BJ (cell line): Measurements from ENCODE around the gene ZNF598. TPM values are rescaled to one million over a fixed set of nuclear protein-coding genes. Genes with fewer than 3 reads are reported as not detected.

ENCODE experiments used
- CTCF ChIA-PET: fragments of 350-600 bp; formaldehyde crosslinking; extraction: SDS; loops from one replicate; lab custom pipeline; 2021; ENCODE audit warnings: antibody characterized with exemption, inconsistent platforms; lab: Yijun Ruan, JAX
- POLR2A ChIA-PET: fragments of 300-600 bp; sonication (Branson Sonifier 250); formaldehyde crosslinking; extraction: SDS; loops from one replicate; lab custom pipeline; 2021; ENCODE audit warnings: antibody characterized with exemption; lab: Charles Lee
- DNase-seq: peaks from one replicate; pipeline ENCODE4 v3.0.0-alpha.2; 2011; ENCODE audit warnings: low read depth
- H3K27me3 ChIP-seq: 2 replicates; pipeline ENCODE4 v1.6.0; 2011; ENCODE audit warnings: low read length; ENCODE audit not compliant: control insufficient read depth, insufficient read depth
- H3K36me3 ChIP-seq: 2 replicates; pipeline ENCODE4 v1.5.1; 2011; ENCODE audit warnings: low read length; ENCODE audit not compliant: control insufficient read depth, insufficient read depth
- H3K4me3 ChIP-seq: 2 replicates; pipeline ENCODE4 v1.5.1; 2011; ENCODE audit warnings: low read depth, mild to moderate bottlenecking, control low read depth, low read length
- polyA plus RNA-seq: library from polyadenylated mRNA; depleted of rRNA; stranded (reverse); fragments of >200 nt; gene quantifications from 2 replicates; pipeline ENCODE4 v1.2.3, GENCODE V29; 2011
- TF ChIP-seq, protein P1 (sequence below): IDR thresholded peaks from 2 replicates; pipeline ENCODE4 v1.5.1; 2011; ENCODE audit warnings: low read depth, mild to moderate bottlenecking, control low read depth, inconsistent platforms, low read length, moderate library complexity; ENCODE audit not compliant: insufficient read depth

Gene ZNF598
- polyA plus RNA-seq, 1 experiment: 23.0 TPM

DNA sequence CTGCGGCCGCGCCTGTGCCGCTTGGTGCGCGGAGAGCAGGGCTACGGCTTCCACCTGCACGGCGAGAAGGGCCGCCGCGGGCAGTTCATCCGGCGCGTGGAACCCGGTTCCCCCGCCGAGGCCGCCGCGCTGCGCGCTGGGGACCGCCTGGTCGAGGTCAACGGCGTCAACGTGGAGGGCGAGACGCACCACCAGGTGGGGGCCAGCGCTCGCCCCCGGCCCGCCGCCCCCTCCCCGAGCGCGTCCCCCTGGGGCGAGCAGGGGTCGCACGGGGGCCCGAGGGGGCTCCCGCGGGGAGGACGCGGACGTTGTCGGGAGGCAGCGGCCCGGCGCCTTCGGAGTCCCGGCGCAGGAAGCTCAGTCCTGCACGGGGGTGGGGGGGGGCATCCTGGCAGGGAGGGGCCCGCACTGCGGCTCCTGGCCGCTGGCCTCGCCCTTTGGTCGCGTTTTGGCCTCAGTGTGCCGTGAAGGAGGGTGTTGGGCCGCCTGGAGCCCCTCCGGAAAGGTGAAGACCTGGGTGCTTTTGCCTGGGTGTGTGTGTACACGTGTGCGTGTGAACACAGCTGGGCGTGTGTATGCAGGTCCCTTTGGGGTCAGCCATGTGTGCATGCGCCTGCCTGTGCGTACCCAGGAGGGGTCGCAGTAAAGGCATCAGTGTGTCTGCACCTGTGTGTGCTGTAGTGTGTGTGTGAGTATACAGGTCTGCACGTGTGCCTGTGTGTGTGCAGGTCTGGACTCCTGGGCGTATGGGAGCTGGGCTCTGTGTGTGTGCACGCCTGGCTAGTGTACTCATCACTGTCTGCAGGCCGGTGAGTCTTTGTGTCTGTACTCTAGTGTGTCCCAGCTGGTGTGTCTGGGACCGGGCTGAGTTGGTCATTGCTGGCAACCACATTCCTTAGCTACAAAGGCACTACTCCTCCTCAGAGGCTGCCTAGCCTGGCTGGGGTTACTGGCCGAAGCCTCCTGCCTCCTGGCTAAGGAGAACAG, 17.7 kb upstream of the ZNF598 start:
- TF ChIP-seq, protein P1, sequence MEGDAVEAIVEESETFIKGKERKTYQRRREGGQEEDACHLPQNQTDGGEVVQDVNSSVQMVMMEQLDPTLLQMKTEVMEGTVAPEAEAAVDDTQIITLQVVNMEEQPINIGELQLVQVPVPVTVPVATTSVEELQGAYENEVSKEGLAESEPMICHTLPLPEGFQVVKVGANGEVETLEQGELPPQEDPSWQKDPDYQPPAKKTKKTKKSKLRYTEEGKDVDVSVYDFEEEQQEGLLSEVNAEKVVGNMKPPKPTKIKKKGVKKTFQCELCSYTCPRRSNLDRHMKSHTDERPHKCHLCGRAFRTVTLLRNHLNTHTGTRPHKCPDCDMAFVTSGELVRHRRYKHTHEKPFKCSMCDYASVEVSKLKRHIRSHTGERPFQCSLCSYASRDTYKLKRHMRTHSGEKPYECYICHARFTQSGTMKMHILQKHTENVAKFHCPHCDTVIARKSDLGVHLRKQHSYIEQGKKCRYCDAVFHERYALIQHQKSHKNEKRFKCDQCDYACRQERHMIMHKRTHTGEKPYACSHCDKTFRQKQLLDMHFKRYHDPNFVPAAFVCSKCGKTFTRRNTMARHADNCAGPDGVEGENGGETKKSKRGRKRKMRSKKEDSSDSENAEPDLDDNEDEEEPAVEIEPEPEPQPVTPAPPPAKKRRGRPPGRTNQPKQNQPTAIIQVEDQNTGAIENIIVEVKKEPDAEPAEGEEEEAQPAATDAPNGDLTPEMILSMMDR: 0 out of 2 replicates have a peak, but pooled peaks have one; percentile 17
- Histone ChIP-seq H3K4me3 (peak overlapping the region; percentile 62), H3K27me3 (no peaks in the 10 kb centered on the region), H3K36me3 (peaks cover 12% of the 10 kb centered on the region)
- ChIA-PET CTCF (interaction anchor here (0.9 to 2.2 kb wide), 5 partner anchors 8 to 113 kb away, joined by 3 to 10 read pairs (median 4); partner anchors contain the start of genes NTHL1 and TSC2), POLR2A (interaction anchor here (0.6 kb wide), 1 partner anchor 14 kb away, joined by 8 read pairs; no protein-coding TSS in a partner anchor)
- DNase-seq: no peak

GRCh38 chr16:2026461-2027023, 16.9 kb upstream of the ZNF598 start, which contains the start of gene NHERF2:
Gene NHERF2 (plus strand): TSS chr16:2026902. CDS start chr16:2027006, 104 bp downstream.
- no peaks in the 10 kb centered on the region for H3K27me3 ChIP-seq
- H3K4me3 ChIP-seq: peak within 1 kb of the TSS; percentile 62
- CTCF ChIA-PET: interaction anchor here (1.9 to 2.2 kb wide), 2 partner anchors 9 to 21 kb away, joined by 9 to 10 read pairs; partner anchors contain the start of genes NTHL1 and TSC2
- DNase-seq: no peak
- H3K36me3 ChIP-seq: peaks cover 12% of the 10 kb centered on the region
- POLR2A ChIA-PET: no interaction called here
- TF ChIP-seq, protein P1: no peak

- no peaks in the 10 kb centered on the region for H3K27me3 ChIP-seq
- H3K36me3 ChIP-seq: peaks cover 10% of the 10 kb centered on the region
- DNase-seq: no peak
- TF ChIP-seq, protein P1: no peak
- ChIA-PET POLR2A (no interaction called here), CTCF (interaction anchor here (2.0 to 4.2 kb wide), 3 partner anchors 10 to 114 kb away, joined by 10 to 34 read pairs (median 11); no protein-coding TSS in a partner anchor)
- peak overlapping the region; percentile 62 for H3K4me3 ChIP-seq
Measured at GRCh38 chr16:2025878-2026460, 16.3 kb upstream of the ZNF598 start.

GRCh38 chr16:2025251-2025650, 15.6 kb upstream of the ZNF598 start:
- ChIA-PET CTCF (interaction anchor here (1.7 to 4.2 kb wide), 3 partner anchors 31 to 127 kb away, joined by 9 to 34 read pairs (median 11); no protein-coding TSS in a partner anchor), POLR2A (no interaction called here)
- TF ChIP-seq, protein P1: no peak
- H3K4me3 ChIP-seq: no peak overlapping the region
- H3K36me3 ChIP-seq: peaks cover 8% of the 10 kb centered on the region
- no peaks in the 10 kb centered on the region for H3K27me3 ChIP-seq
- DNase-seq: no peak
